BLaER1 (cell line): ENCODE data around the gene NPAS3.

Experiments
- H3K27ac ChIP-seq: shearing (Covaris generic); formaldehyde crosslinking; 2 replicates; pipeline ENCODE4 v1.8.1; 2022
- H3K27me3 ChIP-seq: shearing (Covaris generic); formaldehyde crosslinking; 2 replicates; pipeline ENCODE4 v1.8.1; 2022
- H3K36me3 ChIP-seq: shearing (Covaris generic); formaldehyde crosslinking; 2 replicates; pipeline ENCODE4 v1.8.1; 2022
- H3K4me1 ChIP-seq: shearing (Covaris generic); formaldehyde crosslinking; 2 replicates; pipeline ENCODE4 v1.8.1; 2022
- H3K4me2 ChIP-seq: shearing (Covaris generic); formaldehyde crosslinking; 2 replicates; pipeline ENCODE4 v1.8.1; 2022
- H3K4me3 ChIP-seq: shearing (Covaris generic); formaldehyde crosslinking; 2 replicates; pipeline ENCODE4 v1.8.1; 2022
- H3K9ac ChIP-seq: shearing (Covaris generic); formaldehyde crosslinking; 2 replicates; pipeline ENCODE4 v1.8.1; 2022
- H3K9me3 ChIP-seq: shearing (Covaris generic); formaldehyde crosslinking; 2 replicates; pipeline ENCODE4 v1.8.1; 2022
- H4K20me1 ChIP-seq: shearing (Covaris generic); formaldehyde crosslinking; 2 replicates; pipeline ENCODE4 v1.8.1; 2022
- Cebpa-rat ChIP-seq: shearing (Covaris generic); IDR thresholded peaks from 2 replicates; pipeline ENCODE4 v1.8.1; 2022

Gene NPAS3

GRCh38 chr14:33525626-33526025, 586.9 kb downstream of the NPAS3 start:
- Histone ChIP-seq H3K4me1 (no peaks in the 10 kb centered on the region), H3K27ac (no peak overlapping the region), H3K27me3 (no peaks in the 10 kb centered on the region), H3K36me3 (no peaks in the 10 kb centered on the region), H4K20me1 (no peaks in the 10 kb centered on the region), H3K4me3 (no peak overlapping the region), H3K9me3 (no peaks in the 10 kb centered on the region), H3K4me2 (no peak overlapping the region), H3K9ac (no peak overlapping the region)
- TF ChIP-seq Cebpa-rat: no peak

GRCh38 chr14:33527023-33527634, 588.5 kb downstream of the NPAS3 start:
- H3K9me3 ChIP-seq: no peaks in the 10 kb centered on the region
- H3K9ac ChIP-seq: no peak overlapping the region
- no peak overlapping the region for H3K4me3 ChIP-seq
- TF ChIP-seq Cebpa-rat: no peak
- H4K20me1 ChIP-seq: no peaks in the 10 kb centered on the region
- H3K36me3 ChIP-seq: no peaks in the 10 kb centered on the region
- H3K4me2 ChIP-seq: no peak overlapping the region
- no peaks in the 10 kb centered on the region for H3K27me3 ChIP-seq
- no peaks in the 10 kb centered on the region for H3K4me1 ChIP-seq
- no peak overlapping the region for H3K27ac ChIP-seq

- no peak overlapping the region for H3K9ac ChIP-seq
- no peak overlapping the region for H3K27ac ChIP-seq
- H3K27me3 ChIP-seq: no peaks in the 10 kb centered on the region
Measured at GRCh38 chr14:33528655-33529054, 590.0 kb downstream of the NPAS3 start.

GRCh38 chr14:33529787-33530757, 591.4 kb downstream of the NPAS3 start:
- Histone ChIP-seq H3K4me3 (no peak overlapping the region), H3K4me1 (no peaks in the 10 kb centered on the region), H3K9ac (no peak overlapping the region), H4K20me1 (no peaks in the 10 kb centered on the region), H3K9me3 (no peaks in the 10 kb centered on the region), H3K27me3 (no peaks in the 10 kb centered on the region), H3K27ac (no peak overlapping the region), H3K36me3 (no peaks in the 10 kb centered on the region), H3K4me2 (no peak overlapping the region)
- TF ChIP-seq Cebpa-rat: no peak

More at GRCh38 chr14:33528655-33529054, 590.0 kb downstream of the NPAS3 start:
- H3K4me1 ChIP-seq: no peaks in the 10 kb centered on the region
- no peaks in the 10 kb centered on the region for H4K20me1 ChIP-seq
- no peak overlapping the region for H3K4me2 ChIP-seq
- no peaks in the 10 kb centered on the region for H3K36me3 ChIP-seq
- H3K4me3 ChIP-seq: no peak overlapping the region
- no peaks in the 10 kb centered on the region for H3K9me3 ChIP-seq
- TF ChIP-seq Cebpa-rat: no peak

DNA sequence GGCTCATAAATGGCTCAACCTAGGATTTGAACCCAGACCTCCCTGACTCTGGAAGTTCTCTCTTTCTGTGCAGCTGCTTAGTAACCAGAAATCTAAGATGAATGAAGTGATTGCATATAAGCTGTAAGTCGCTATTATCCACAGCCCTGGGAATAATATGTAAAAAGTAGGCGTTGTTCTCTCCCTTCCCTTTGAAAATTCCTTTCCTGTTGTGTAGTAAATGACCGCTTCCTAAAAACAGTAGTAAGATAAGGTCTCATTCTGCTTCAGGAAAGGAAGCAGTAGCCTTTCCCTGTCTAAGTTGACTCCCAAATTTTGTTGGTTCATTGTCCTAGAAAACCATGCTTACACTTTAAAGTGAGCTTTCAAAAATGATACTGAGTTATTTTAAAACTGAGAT, 593.9 kb downstream of the NPAS3 start:
- Histone ChIP-seq H3K27me3 (no peaks in the 10 kb centered on the region), H3K27ac (no peak overlapping the region), H3K4me2 (no peak overlapping the region), H3K9me3 (no peaks in the 10 kb centered on the region), H3K4me1 (no peaks in the 10 kb centered on the region), H3K4me3 (no peak overlapping the region), H3K9ac (no peak overlapping the region), H3K36me3 (no peaks in the 10 kb centered on the region), H4K20me1 (no peaks in the 10 kb centered on the region)
- TF ChIP-seq Cebpa-rat: no peak

GRCh38 chr14:33534104-33534503, 595.4 kb downstream of the NPAS3 start:
- Histone ChIP-seq H3K4me3 (no peak overlapping the region), H3K4me1 (no peaks in the 10 kb centered on the region), H3K36me3 (no peaks in the 10 kb centered on the region), H3K9me3 (no peaks in the 10 kb centered on the region), H4K20me1 (no peaks in the 10 kb centered on the region), H3K9ac (no peak overlapping the region), H3K27me3 (no peaks in the 10 kb centered on the region), H3K27ac (no peak overlapping the region), H3K4me2 (no peak overlapping the region)
- no peak for TF ChIP-seq Cebpa-rat

GRCh38 chr14:33534632-33535031, 596.0 kb downstream of the NPAS3 start:
- no peak overlapping the region for H3K4me3 ChIP-seq
- no peak overlapping the region for H3K27ac ChIP-seq
- H4K20me1 ChIP-seq: no peaks in the 10 kb centered on the region
- H3K9ac ChIP-seq: no peak overlapping the region
- H3K4me1 ChIP-seq: no peaks in the 10 kb centered on the region
- no peak for TF ChIP-seq Cebpa-rat
- no peaks in the 10 kb centered on the region for H3K27me3 ChIP-seq
- H3K9me3 ChIP-seq: no peaks in the 10 kb centered on the region
- no peaks in the 10 kb centered on the region for H3K36me3 ChIP-seq
- H3K4me2 ChIP-seq: no peak overlapping the region

DNA sequence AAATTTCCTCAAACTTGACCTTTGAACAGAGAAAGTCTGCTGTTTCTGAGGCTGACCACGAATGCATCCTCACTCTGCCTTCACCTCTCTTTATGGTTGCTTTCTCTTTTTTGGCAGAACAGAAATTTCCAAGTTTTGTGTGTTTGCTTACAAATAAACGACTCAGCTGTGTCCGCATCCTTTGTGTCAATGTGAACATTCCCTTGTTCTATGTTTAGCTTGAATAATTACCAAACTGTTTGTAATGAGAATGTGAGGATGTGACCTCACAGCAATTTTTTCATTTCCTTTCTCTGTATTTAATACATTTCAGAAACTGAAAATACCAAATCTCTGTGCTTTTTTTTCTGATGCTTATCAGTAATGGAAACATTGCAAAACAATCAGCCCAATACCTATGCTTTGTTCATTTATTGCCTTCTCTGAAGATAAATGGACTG, 601.3 kb downstream of the NPAS3 start:
- no peak overlapping the region for H3K4me2 ChIP-seq
- no peak overlapping the region for H3K27ac ChIP-seq
- H3K4me3 ChIP-seq: no peak overlapping the region
- H4K20me1 ChIP-seq: no peaks in the 10 kb centered on the region
- no peaks in the 10 kb centered on the region for H3K27me3 ChIP-seq
- H3K9me3 ChIP-seq: no peaks in the 10 kb centered on the region
- H3K36me3 ChIP-seq: no peaks in the 10 kb centered on the region
- TF ChIP-seq Cebpa-rat: no peak
- no peaks in the 10 kb centered on the region for H3K4me1 ChIP-seq
- H3K9ac ChIP-seq: no peak overlapping the region

DNA sequence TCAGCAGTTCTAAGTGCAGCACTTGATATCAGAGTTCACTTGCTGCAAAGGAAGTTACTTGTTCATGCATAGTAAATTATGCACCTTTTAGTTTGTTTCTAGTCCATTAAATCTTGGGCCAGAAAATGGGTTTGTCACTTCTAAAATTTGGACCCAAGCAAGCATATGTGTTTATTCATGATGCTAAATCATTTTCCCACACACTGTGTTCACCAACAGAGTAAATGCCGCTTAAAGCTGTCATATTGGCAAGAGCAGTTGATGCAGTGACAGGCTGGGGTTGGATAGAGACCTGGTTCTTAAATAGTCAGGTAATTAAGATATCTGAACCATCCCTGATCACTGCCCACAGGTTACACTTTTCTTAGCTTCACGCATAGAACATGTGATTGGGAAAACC, 602.5 kb downstream of the NPAS3 start:
- H3K9me3 ChIP-seq: no peaks in the 10 kb centered on the region
- no peak overlapping the region for H3K27ac ChIP-seq
- no peak overlapping the region for H3K4me3 ChIP-seq
- TF ChIP-seq Cebpa-rat: no peak
- no peaks in the 10 kb centered on the region for H3K4me1 ChIP-seq
- H3K4me2 ChIP-seq: no peak overlapping the region
- H4K20me1 ChIP-seq: no peaks in the 10 kb centered on the region
- H3K9ac ChIP-seq: no peak overlapping the region
- H3K27me3 ChIP-seq: no peaks in the 10 kb centered on the region
- H3K36me3 ChIP-seq: no peaks in the 10 kb centered on the region
